HPDE6-E6E7 (cell line): ENCODE results near the gene CCDC40.

ENCODE experiments used
- DNase-seq: peaks from one replicate; pipeline ENCODE4 v3.0.0; 2011; ENCODE audit warnings: missing footprints; ENCODE audit errors: extremely low spot score

Gene CCDC40

DNA sequence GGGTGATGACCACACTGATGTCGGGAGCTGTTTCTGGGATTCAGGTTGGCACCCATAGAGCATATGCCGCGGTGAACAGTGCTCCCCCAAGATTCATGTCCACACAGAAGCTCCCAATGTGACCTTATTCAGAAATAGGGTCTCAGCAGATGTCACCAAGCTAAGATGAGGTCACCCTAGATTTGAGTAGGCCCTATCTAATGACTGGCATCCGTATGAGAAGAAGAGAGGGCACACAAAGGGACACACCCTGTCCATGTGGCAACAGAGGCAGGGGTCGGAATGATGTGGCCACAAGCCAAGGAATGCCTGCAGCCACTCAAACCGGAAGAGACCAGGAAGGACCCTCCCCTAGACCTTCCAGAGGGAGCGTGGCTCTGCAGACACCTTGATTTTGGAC lies 36.3 kb upstream of the CCDC40 start:
- no peak for DNase-seq

DNA sequence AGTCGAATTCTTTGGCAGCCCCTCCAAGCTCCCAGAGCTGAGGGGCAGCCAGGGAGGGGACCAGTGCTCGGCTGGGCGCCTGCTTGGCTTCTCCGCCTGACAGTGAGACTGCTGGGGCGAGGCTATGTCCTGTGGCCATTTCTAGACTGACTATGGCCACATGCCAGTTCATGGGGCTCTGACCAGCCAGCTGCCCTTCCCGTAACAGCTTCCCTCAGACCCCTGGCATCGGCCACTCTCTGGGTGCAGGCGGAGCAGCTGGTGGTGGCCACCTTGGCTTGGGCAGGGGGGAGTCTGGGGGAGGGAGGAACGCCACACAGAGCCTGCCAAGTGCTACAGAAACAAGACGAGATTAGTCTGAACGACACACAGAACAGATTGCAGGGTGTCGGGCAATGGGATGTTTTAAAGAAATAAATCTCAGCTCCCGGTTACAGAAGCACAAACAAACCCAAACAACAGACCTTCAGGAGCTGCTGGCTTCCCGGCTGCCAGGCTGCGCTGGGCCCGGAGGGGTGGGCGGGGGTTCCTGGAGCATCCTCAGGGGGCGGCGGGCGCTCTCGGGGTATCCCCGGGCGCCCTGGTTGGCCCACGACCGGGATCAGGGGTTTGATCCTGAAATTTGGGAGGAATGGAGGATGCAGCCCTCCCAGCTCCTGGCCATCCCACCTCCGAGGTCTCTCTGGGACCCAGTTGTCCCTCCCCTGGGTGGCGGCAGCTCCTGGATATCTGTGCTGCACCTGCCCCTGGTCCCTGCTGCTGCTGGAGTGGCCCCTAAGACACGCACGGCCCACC lies 35.3 kb upstream of the CCDC40 start:
- DNase-seq = no peak

DNA sequence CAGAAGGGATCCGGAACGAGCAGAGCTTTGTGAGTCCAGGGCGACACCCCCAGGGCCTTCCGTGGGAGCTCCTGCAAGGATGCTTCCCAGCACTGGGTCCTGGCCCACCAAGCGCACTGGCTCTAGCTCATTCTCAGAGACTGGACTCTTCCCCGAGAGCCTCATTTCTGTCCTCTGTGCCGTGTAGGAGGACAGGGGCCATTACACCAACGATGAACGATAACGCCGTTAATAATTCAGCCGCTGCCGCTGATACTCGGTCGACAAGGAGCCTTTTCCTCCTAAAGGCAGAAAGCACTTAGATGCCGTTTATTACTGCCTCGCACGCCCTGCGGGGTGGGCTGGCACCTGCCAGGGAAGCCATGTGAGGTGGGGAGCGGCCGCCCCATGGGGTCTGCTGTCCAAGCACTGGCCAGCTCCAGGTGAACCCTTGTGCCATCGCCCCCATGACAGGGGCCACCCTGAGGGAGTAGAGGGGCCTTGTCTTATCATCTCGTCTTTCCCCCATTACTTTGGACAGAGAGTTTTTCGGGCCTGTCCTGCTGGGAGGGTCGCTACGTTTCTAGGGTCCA lies 34.3 kb upstream of the CCDC40 start:
- no peak for DNase-seq

DNA sequence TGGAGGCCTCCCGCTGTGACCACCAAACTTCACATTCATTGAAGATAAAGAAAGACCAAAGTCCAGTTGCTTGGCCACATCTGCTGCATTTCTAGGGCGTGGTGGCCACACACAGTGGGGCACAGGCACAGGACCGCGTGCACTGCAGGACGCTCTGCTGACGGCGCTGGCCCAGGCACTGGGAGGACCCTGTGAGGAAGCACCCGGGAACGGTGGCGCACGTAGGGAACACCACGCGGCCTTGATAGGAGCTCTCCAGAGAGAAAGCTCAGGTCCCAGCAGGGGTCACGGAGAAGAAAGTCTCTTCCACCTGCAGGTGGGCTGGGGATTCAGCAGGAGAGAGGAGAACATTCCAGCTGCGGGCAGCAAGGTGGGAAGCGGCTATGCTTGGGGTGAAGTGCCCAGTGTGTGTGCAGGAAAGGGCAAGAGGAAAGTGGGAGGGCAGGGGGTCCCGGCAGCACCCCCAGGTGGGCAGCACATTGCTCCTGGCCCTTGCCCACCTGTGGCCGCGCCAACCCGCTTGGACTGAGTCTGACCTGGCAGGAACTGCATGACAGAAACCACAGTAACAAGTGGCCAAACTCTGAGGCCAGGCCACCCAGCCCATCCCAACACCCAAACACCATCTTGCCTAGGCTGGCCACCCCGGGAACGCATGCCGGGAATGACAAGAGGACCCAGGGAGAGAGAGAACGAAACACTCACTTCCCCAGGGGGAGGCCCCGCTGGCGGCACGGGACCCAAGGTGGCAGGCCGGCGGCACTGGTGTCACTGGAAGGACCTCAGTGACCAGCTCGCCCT lies 33.6 kb upstream of the CCDC40 start:
- no peak for DNase-seq

DNA sequence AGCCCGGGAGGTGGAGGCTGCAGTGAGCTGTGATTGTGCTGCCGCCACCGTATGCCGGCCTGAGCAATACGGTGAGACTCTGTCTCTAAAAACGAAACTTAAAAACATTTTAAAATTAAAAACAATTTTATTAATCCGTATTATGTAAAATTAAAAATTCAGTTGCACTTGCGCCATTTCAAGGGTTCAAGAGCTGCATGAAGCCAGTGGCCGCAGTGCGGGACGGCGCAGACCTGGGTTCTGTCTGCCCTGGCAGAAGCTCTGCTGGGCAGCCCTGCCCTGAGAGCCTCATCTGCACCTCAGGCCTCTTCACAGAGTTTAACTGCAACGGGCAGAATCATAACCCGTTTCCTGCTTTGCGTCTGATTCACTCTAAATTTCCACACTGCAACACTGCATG lies 32.5 kb upstream of the CCDC40 start:
- DNase-seq = no peak

DNA sequence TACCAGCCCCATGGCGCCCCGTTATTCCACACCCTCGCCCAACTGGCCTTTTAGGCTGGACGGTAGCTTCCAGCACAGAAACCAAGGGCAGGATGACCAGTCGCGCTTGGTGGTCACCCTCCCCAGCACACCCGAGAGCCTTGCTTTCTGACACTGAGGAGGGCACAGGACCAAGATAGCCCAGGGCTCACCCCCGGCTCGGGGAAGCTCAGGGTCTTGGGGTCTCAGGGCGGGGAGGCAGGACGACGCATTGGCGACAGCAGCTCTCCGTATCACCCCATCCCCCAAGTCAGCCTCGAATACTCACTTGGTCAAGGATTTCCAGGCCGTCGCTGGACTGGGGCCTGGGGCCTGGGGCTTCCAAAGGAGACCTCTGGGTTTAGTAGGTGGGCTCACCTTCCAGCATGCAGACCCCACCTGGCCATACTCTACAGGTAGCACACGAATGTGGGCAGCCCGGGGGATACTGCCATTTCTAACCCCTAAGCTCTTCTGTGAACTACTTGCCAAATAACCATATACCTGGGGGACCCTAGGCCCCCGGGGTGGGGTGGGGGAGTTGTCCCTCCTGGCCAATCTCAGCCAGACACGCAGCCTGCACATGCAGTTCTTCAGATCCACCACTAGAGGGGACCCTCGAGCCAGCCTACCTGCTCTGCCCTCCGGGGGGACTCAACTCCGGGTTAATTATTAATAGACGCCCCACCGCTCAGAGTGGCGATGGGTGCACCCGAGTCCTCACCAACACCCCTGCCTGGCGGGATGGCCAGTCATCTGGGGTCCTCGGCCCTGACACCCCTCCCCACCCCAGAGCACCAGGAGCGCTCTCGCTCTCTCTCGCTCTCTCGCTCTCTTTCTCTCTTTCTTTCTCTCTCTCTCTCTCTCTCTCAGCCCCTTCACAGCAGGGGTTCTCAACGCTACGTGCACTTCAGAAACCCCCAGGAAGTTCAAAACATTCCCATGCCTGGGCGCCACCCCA lies 30.8 kb upstream of the CCDC40 start:
- peak; percentile 79 for DNase-seq

DNA sequence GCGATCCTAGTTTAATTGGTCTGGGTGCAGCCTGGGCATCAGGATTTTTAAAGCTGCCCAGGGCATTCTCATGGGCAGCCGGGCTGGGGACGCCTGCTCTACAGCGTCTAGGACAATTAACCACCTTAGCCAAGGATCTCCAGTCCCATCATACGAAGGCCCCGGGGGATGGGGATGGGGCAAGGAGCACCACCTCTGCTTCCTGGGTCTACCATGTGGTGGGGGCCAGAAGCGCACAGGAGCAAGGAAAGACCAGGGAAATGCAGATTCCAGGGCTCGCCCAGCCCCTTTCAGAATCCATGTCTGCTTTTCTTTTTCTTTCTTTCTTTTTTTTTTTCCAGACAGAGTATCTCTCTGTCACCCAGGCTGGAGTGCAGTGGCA lies 30.1 kb upstream of the CCDC40 start:
- DNase-seq = no peak

DNA sequence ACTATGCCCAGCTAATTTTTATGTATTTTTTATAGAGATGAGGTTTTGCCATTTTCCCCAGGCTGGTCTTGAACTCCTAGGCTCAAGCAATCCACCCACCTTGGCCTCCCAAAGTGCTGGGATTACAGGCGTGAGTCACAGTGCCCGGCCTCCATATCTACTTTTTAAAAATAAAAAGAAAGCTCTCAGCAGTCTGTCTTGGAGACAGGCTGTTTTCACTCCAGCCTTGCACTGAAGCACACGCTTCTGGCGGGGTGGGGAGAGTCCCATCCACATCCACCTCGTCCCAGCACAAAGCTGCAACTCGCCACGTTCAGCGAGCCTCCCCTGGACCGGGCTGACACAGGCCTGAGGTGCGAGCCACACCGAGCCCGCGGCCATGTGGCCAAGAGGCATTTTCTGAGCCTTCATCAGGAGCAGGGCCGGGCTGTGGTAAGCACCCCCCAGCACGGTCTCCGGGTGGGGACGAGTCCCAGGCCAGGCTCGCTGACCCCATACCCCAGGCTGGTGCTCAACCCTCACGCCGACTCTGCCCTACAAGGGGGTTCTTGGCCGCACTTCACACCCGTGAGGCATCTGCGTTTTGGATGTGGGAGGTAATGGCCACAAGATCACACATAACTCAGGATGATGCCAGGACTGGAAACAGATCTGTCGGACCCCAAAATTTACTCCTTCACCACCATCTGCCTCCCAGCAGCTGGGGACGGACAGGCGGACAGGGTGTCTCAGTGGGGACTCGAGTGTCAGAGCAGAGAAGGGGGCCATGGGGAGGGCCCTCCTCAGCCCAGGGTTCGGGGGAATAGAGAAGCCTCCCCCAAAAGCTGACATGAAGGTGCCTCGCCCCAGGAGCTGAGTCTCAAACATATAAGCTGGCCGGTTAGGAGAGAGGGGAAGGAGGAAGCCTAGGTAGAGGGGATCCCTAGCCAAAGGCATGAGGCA lies 29.4 kb upstream of the CCDC40 start:
- no peak for DNase-seq

DNA sequence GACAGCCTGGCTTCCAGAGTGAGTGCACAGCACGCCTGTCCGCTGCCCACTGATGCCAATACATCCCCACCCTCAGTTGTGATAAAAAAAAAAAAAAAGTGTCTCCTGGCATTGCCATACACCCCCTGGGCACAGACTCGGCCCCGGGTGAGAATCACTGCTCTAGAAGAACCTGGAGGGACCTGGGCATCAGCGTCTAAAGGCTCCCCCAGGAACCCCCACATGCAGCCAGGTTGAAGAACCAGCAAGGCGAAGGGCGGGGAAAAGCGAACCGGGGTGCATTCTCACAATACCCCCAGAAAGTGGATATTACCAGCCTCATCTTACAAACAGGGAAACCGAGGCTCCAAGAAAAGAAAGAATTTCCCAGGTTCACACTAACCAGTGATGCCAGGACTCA lies 28.5 kb upstream of the CCDC40 start:
- DNase-seq = no peak

DNA sequence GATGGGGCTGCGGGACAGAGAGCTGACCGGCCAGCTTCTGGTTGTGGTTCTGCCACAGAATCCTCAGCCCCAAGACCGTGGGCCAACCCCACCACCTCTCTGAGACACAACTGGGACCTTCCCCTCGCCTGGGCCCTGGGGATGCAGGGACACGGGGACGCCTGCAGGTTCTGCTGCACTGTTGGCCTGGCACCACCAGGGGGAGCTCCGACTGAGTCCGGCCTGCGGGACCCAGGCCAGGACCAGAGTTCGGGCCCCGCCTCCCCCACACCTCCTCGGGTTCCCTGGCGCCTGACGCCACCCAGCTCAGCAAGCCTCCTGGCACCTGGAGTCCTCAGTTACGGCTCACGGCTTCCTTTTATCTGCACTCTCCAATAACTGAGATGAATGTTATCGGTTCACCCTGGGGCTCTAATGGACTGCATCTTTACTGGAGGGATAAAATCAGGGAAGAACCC lies 28.0 kb upstream of the CCDC40 start:
- peak; percentile 80 for DNase-seq

DNA sequence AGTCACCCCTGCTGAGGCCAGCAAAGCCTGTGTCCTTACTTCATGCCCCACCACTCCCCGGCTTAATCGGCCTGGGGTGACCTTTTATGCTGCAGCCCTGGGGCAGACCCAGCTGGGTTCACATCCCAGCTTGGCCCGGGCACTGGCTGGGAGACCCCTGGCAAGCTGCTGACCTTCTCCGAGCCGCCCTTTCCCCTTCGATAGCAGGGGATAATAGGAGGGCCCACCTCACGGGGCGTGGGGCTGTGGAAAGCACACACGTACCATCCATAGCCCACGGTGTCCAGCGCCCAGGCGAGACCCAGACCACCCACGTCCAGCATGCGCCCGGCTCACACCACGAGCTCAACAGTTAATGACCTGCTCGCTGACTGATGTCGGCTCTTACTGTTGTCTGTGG lies 27.6 kb upstream of the CCDC40 start:
- no peak for DNase-seq

DNA sequence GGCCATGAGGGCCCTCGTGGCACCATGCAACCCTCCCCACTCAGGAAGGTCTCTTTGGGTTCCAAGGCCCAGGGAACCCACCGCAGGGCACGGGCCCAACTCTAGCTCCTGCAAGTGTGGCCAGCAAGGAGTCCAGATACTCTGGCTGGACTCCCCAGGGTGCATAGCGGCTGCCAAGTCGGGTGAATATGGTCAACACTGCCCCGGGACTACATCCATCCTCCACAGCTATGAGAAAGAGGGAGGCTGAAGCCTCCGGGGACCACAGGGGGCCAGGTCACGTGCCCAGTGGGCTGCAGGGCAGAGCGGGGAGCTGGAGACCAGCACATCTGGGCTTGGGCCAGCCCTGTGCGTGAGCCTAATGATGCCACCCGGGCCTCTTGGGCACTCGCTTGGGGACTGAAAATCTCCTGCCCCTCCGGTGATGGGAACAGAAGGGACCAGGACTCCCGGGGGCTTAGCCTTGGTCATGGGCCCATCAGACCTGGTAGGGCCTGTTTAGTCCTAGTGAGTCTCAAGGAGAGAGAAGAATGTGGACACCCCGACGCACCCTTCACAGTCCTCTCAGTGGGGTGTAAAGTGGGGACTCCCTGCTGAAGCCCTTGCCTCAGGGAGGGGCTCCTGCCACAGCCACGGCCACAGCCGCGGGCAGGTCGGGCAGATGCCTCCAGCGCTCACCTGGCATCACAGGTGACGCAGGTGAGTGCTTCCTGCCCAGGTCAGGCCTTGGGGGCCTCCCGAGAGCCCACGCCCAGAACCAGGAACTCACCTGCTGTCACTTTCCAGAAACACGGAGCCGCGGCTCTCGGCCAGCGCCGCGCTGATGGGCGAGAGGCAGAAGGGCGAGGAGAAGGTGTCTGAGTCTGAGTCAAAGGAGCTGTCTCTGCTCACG lies 26.8 kb upstream of the CCDC40 start:
- no peak for DNase-seq

DNA sequence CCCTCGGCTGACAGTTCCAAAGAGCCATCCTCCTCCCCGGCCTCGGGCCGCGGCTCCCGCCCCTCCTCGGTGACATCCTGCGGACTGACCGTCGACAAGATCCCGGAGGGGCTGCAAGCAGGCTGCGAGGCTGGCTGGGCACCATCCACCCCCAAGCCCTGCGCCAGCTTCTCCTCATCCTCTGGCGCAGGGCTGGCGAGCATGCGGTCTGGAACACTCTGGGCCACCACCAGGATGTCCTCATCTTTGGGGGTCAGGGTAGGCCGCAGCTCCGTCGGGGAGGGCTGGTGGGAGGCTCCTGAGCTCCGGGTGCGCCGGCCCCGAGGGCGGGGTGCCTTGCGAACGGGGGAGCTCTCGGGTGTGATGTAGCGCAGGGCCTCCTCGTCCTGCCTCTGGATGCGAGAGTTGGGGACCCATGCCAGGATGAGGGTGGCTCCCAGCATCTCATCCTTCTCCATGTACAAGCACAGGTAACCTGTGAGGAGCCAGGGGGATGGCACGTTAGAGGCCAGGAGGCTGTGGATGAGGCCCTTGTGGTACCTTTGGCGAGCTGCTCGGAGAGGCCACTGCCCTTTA lies 26.1 kb upstream of the CCDC40 start:
- no peak for DNase-seq

DNA sequence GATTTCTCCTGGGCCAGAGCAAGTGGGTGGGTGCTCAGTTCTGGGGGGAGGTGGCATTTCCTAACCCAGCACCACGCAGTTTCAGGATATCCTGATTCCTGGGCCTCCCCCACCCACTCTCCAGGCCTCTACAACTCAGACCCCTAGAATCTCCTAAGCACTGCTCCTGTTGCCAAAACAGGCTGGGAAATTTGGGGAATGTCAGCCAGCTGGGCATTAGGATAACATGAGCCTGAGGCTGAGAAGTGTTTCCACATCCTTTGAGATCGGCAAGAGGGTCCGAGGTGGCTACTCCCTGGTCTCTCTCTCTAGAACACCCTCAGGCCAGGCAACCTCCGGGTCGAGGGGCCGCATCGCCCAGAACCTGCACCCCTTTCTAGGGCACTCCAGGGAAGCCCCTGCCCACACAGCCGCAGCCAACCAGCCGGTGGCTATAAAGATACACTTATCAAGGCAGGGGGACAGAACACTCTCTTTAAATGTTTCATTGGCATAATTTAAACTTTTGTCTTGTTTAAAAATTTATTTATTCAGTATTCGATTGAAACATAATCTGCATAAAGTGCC lies 24.4 kb upstream of the CCDC40 start:
- no peak for DNase-seq

DNA sequence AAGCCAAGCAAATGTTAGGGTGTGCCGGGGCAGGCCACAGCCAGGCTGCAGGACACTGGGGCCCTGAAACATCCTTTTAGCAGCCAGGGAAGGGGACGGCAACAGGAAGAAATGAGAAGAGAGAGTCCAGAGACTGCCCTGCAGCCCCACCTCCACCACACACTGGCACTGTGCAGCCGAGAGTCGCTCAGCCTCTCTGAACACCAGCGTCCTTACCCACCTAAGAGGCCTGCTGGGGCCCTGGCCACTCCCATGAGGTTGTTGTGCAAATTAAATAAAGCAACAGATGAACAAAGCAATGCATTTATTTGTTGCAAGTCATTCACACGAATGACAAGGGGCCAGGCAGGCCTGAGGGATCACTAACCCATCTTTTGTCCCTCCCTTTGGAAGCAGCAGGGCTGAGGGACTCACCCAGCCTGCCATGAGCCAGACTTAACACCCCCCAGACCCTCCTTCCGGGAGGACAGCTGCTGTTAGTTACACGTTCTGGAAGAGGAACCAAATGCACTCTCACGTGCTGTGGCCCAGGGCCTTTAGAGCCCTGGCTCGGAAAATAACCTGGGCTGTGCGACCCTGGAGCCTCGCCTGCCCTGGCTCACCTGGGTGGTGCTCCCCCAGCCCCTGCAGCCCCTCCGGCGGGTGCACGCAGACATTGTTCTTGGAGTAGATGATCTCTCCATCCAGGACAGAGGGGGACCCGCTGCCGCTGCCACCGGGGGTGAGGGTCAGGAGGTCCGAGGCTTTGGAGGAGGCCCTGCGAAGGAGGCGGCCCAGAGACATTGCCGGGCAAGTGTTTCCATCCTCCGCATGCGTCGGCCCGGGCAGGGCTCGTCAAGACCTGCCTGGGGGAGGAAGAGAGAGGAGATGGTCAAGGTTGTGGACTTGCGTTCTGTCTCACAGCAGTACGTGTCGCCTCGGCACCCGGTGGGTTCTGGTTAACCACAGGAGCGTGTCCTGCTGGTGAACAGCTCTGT lies 23.4 kb upstream of the CCDC40 start:
- DNase-seq = no peak

DNA sequence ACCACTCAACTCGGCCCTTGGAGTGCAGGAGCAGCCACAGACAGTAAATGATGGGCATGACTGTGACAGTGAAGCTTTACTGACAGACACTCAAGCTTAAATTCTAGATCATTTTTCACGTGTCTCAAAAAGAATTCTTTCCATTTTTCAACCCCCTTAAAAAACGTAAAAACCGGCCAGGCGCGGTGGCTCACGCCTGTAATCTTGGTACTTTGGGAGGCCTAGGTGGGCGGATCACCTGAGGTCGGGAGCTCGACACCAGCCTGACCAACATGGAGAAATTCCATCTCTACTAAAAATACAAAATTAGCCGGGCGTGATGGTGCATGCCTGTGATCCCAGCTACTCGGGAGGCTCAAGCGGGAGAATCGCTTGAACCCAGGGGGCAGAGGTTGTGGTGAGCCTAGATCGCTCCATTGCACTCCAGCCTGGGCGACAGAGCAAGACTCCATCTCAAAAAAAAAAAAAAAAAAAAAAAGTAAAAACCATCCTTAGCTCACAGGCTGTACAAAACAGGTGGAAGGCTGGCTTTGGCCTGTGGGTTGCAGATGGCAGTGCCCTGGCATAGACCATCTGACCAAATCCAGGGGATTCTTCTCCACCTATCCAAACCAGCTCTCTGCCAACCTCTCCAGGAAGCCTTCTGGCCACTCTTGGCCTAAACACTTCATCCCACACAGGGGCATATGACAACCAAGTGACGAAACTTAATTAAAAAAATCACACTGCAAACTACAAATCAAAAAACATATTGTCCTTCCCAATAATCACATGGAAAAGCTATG lies 19.0 kb upstream of the CCDC40 start:
- DNase-seq = no peak
